Left kidney (tissue), 8 donors: ENCODE results near the gene ALG12. TPM values are rescaled to one million over a fixed set of nuclear protein-coding genes. Genes with fewer than 3 reads are reported as not detected.

Experiments
- DNase-seq: peaks from one replicate; pipeline ENCODE4 v3.0.0-alpha.2; 2013
- long read RNA-seq, 8 donors: transcript quantifications; one replicate each; lab custom pipeline, GENCODE V29; 2026
- polyA plus RNA-seq: library from polyadenylated mRNA; unstranded; fragments of 120-200 nt; gene quantifications from one replicate; pipeline ENCODE4 v1.2.1, GENCODE V29; 2013; ENCODE audit not compliant: insufficient read length

ALG12 gene
- polyA plus RNA-seq: 24.1 TPM
- long read RNA-seq, donor 1, full-length matches to known transcripts: 9 of 9 reads
- long read RNA-seq, donor 1, partial matches to known transcripts: 0 of 9 reads
- long read RNA-seq, donor 1, other reads (novel, unspliced or antisense): 0 of 9 reads
- long read RNA-seq, donor 2, full-length matches to known transcripts: 12 of 12 reads
- long read RNA-seq, donor 2, partial matches to known transcripts: 0 of 12 reads
- long read RNA-seq, donor 2, other reads (novel, unspliced or antisense): 0 of 12 reads
- long read RNA-seq, donor 3, full-length matches to known transcripts: 5 of 5 reads
- long read RNA-seq, donor 3, partial matches to known transcripts: 0 of 5 reads
- long read RNA-seq, donor 3, other reads (novel, unspliced or antisense): 0 of 5 reads
- long read RNA-seq, donor 4: 0 reads
- long read RNA-seq, donor 5, full-length matches to known transcripts: 15 of 15 reads
- long read RNA-seq, donor 5, partial matches to known transcripts: 0 of 15 reads
- long read RNA-seq, donor 5, other reads (novel, unspliced or antisense): 0 of 15 reads
- long read RNA-seq, donor 6, full-length matches to known transcripts: 8 of 8 reads
- long read RNA-seq, donor 6, partial matches to known transcripts: 0 of 8 reads
- long read RNA-seq, donor 6, other reads (novel, unspliced or antisense): 0 of 8 reads
- long read RNA-seq, donor 7, full-length matches to known transcripts: 7 of 73 reads
- long read RNA-seq, donor 7, partial matches to known transcripts: 20 of 73 reads
- long read RNA-seq, donor 7, other reads (novel, unspliced or antisense): 46 of 73 reads
- long read RNA-seq, donor 8, full-length matches to known transcripts: 3 of 14 reads
- long read RNA-seq, donor 8, partial matches to known transcripts: 0 of 14 reads
- long read RNA-seq, donor 8, other reads (novel, unspliced or antisense): 11 of 14 reads

DNA sequence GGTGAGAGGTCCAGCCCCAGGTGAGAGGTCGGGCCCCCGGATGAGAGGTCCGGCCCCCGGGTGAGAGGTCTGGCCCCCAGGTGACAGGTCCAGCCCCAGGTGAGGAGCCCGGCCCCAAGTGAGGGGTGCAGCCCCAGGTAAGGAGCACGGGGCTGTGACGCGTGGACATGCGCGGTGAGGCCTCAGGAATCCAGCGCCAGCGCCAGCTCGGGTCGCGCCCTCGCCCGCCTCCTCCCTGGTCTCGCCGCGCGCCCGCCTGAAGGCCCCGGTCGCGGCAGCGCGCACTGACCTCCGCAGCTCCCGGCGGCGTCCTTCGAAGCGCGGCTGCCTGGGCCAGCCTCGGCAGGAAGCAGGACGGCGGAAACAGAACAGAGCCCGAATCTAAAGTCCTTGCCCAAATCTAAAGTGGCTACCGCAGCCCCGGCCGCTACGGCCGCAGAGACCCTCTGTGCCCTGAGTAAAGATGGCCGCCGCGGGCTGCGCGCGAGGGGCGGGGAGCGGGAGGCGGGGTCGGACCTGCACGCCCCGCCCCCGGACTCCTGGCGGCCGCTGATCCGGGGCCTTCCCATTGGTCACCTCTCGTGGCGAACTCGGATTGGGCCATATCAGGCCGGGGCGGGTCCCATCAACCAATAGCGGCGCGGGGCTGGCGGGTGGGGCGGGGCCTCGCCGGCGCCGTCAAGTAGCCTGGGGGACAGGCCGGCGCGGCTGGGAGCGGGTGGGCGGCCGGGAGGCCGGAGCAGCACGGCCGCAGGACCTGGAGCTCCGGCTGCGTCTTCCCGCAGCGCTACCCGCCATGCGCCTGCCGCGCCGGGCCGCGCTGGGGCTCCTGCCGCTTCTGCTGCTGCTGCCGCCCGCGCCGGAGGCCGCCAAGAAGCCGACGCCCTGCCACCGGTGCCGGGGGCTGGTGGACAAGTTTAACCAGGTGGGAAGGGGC, at the start of gene ALG12, which contains the start of gene CRELD2:
Gene ALG12, minus strand, starts transcription at position 465 of the 937 bp plus-strand sequence. CDS start 4,673 bp downstream, outside the sequence.
Gene CRELD2, plus strand, starts transcription at position 661 of the 937 bp plus-strand sequence. Its CDS starts 136 bp downstream, at position 797.
- peak; percentile 95 for DNase-seq

DNA sequence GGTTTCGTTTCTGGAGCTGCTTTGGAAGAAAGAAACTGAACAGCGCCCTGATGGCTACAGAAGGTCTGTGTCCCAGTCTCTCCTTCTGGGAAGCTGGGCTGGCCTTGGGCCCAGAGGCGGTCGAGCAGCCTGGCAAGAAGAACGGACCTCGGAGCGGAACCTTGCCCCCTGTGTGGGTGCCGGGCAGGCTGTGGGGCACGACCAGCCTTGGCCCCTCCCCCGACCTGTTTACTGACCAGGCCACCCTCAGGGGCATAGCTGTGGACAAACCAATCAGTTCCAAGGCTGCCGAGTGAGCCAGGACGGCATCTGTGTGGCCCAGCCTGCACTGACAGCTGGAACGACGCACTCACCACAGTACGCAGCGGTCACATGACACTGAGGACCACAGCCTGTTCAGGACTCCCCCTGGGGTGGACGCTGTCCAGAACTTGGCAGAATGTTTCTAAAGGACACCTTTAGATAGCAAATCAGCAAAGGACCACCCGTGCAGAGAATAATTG, 49.5 kb upstream of the ALG12 start:
- no peak for DNase-seq

DNA sequence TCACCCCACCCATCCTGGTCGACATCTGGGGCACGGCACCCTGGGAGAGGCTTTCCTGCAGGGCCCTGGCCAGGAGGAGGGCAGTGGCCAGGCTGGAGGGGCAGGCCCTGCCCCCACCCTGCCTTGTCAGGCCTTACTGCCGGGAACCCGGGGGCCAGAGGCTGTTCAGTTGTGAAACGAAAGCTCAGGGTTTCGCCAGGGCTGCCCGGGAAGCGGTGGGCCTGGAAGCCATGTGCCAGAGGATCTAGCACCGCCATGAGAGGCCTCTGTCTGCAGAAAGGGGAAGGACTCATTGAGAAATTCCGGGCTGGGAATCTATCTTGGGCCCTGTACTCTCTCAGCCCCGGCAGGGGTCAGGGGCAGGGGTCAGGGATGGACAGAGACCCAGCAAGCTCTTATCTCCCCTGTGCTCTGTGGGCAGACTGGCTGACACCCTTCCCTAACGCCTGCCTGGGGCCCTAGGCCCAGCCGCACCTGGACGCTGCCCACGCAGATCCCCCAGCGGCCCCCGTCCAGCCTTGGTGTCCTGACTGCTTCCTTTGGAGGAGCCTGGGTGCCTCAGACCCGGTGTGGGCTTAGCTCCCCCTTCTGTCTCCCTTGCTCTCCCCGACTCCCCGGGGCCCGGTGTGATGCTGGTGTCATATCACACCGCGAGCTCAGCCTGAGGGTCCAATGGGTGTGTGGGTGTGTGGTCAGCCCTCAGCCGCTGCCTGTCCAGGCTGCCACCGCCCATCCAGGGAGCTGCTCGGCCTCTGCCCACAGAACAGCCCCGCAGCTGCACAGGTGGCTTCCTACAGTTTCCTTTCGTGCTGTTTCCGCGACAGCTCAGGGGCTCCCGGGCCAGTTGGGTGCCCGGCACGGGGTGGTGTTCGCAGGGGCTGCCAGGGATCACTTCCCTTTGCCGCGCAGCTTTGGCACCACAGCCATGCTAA, 48.8 kb upstream of the ALG12 start:
- DNase-seq: no peak

DNA sequence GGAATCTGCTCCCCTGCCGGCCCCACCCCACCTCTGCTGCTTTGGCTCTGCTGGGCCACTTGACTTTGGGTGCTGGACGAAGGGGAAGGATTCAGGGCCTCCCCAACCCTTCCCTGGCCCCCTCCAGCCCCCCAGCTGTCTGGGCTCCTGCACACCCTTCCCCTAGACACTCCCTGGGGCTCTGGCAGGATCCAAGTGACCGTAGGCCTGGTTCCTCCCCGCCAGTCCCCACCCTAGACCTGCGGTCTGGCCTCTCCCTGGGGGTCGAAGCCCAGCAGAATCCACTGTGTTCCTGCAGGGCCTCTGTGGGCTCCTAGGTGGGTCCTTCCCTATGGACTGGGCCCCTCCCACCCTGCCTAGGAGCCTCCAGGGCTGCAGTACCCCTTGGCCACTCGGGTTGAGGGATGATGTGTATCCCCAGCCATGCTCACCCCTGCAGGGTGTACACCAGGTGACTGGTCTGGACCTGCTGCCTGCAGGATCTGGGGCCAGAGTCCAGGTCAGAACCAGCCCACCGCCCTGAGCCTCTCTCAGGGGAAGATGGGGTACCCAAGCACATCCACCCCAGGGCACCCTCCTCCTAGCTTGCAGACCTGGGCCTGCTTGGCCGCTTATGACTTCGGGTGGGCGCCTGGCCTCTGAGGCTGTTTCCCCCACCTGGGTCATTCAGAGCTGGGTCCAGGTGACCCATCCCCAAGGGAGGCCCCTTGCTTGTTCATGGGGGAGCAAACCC, 48.0 kb upstream of the ALG12 start:
- DNase-seq: no peak

DNA sequence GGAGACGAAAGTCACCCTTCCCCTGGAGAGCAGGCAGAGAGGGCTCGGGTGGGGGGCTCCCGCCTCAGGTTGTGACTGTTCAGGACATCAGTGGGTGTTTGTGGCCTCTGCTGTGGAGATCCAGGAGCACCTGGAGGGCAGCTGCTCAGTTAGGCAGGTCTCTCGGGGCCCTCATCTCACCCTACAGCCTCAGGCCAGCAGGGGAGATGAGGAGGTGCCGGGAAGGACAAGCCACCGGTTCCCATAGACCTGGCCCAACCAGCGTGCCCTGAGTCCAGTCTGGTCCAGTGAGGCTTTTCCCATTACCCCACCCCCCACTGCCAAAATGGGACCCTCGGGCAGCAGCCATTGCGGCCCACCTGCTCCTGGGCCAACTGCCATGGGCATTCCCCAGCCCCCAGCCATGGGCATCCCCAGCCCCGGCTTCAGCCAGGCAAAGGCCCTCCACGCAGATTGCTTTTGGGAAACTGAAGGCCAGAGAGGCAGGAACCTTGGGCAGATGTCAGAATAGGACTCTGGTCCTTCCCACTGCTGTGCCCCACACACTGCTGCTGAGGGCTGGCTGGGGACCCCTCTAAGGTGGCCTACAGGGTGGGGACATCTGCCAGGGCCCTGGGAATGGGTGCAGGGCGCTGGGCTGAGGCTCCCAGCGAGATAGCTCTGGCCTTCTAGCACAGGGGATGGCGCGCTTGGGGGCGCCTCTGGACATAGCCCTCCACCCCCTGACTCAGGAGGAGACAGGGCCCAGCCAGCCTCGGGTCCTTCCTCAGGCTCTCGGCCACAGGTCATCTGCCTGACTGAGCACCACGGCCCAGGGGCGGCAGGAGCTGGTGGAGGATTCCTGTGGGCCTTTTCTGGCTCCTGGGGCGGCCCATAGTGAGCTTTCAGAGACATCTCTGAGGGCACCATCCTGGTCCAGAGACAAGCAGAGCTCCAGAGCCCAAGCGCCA, 47.1 kb upstream of the ALG12 start:
- DNase-seq: no peak

DNA sequence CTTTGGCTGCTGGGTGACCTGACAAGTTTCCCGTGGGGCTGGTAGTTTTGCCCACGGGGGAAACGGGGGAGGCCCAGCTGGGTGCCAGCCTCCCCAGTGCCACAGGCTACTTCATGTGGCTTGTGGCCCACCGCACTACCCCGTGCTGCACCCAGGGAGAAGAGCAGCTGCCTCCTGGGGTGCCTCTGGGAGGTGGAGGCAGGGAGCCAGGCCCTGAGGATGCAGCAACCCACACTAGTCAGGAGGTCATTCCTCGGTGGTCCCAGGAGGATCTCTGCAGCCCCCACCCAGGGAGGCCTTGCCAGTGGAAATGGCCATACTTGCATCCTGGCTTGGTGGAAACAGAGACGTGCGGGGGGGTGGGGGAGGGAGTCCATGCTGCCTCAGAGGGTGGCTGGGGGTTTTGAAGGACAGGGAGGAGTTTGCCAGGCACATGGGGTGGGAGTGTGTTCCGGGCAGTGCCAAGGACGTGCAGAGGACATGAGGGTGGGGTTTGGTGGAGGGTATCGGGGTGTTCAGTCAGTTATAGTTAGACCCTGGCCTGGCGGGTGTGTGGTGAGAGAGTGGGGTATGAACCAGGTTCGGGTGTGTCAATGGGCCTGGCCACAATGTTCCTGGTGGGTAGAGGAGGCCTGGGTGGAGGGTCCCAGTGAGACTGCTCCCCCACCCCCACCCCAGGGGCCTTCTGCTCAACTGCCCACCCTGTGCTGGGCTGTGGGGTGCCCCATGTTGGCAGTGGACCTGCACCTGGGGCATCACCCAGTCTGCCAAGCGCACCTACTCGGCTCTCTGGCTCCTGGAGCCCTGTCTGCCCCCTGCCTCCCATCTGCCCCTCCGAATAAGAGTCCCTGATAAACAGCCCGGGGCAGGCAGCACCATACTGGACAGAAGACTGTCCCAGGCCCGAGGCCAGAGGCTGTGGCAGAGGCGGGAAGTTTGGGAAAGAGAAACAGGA, 46.2 kb upstream of the ALG12 start:
- no peak for DNase-seq

DNA sequence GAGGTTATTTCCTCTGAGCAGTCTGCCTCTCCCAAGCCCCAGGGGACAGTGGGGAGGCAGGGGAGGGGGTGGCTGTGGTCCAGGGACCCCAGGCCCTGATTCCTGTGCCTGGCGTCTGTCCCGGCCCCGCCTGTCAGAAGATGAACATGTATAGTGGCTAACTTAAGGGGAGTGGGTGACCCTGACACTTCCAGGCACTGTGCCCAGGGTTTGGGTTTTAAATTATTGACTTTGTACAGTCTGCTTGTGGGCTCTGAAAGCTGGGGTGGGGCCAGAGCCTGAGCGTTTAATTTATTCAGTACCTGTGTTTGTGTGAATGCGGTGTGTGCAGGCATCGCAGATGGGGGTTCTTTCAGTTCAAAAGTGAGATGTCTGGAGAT, 45.4 kb upstream of the ALG12 start:
- DNase-seq: no peak

DNA sequence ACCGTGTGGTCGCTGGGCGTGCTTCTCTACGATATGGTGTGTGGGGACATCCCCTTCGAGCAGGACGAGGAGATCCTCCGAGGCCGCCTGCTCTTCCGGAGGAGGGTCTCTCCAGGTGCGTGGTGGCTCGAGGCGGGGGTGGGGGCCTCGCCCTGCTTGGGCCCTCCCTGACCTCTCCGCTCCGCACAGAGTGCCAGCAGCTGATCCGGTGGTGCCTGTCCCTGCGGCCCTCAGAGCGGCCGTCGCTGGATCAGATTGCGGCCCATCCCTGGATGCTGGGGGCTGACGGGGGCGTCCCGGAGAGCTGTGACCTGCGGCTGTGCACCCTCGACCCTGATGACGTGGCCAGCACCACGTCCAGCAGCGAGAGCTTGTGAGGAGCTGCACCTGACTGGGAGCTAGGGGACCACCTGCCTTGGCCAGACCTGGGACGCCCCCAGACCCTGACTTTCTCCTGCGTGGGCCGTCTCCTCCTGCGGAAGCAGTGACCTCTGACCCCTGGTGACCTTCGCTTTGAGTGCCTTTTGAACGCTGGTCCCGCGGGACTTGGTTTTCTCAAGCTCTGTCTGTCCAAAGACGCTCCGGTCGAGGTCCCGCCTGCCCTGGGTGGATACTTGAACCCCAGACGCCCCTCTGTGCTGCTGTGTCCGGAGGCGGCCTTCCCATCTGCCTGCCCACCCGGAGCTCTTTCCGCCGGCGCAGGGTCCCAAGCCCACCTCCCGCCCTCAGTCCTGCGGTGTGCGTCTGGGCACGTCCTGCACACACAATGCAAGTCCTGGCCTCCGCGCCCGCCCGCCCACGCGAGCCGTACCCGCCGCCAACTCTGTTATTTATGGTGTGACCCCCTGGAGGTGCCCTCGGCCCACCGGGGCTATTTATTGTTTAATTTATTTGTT, 44.8 kb upstream of the ALG12 start:
- no peak for DNase-seq

DNA sequence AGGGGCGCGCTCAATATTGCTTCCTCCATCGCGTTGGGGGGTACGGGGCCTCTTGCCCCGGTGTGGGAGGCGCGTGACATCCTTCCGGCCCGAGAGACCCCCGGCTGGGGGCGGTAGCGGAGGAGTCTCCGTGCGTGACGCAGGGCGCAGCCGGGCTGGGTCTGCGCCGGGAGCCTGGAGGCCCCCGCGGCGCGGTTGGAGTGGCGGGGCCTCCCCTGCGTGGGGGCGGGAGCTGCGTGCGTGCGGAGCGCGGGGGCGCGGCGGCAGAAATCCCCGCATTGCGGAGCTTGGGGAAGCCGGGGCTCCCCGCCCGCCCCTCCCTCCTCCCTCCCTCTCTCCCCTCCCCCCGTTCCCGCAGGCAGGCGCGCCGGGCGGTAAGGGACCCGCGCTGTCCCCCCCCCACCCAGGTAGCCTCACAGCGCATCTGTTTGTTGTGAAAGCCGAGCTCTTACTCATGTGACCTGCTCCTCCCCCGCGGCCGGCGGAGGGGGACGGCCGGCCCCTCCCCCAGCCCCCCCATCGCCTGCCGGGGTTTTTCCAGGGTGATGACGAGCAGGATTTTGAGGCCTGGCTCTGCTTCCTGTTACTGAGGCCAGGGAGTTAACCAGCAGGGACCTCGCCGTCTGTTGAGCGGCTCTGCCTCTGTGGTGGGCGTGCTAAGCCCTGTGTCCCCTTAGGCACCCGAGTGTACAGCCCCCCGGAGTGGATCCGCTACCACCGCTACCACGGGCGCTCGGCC, 43.9 kb upstream of the ALG12 start:
- DNase-seq: peak; percentile 87

DNA sequence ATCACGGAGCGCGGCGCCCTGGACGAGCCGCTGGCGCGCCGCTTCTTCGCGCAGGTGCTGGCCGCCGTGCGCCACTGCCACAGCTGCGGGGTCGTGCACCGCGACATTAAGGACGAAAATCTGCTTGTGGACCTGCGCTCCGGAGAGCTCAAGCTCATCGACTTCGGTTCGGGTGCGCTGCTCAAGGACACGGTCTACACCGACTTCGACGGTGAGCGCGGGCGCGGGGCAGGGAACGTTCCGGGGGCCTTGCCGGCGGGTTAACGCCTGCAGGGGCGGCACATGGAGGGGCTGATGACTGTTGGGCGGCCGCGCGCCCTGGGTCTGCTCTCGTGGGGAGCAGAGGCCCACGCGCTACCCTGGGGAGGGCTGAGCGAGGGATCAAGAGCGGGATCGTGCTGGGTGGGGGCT, 43.4 kb upstream of the ALG12 start:
- no peak for DNase-seq

DNA sequence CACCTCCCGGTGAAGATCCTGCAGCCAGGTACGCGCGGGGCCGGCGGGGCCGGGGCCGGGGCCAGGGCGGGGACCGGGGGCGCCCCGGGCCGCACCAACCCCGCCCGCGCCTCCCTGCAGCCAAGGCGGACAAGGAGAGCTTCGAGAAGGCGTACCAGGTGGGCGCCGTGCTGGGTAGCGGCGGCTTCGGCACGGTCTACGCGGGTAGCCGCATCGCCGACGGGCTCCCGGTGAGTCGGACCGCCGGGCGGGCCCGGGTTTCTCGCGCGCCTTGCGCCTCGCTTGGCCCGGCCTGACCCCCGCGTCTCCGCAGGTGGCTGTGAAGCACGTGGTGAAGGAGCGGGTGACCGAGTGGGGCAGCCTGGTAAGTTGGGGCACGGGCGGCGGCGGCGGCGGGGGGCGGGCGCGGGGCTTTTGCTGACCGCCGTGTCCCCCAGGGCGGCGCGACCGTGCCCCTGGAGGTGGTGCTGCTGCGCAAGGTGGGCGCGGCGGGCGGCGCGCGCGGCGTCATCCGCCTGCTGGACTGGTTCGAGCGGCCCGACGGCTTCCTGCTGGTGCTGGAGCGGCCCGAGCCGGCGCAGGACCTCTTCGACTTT, 42.9 kb upstream of the ALG12 start:
- no peak for DNase-seq

DNA sequence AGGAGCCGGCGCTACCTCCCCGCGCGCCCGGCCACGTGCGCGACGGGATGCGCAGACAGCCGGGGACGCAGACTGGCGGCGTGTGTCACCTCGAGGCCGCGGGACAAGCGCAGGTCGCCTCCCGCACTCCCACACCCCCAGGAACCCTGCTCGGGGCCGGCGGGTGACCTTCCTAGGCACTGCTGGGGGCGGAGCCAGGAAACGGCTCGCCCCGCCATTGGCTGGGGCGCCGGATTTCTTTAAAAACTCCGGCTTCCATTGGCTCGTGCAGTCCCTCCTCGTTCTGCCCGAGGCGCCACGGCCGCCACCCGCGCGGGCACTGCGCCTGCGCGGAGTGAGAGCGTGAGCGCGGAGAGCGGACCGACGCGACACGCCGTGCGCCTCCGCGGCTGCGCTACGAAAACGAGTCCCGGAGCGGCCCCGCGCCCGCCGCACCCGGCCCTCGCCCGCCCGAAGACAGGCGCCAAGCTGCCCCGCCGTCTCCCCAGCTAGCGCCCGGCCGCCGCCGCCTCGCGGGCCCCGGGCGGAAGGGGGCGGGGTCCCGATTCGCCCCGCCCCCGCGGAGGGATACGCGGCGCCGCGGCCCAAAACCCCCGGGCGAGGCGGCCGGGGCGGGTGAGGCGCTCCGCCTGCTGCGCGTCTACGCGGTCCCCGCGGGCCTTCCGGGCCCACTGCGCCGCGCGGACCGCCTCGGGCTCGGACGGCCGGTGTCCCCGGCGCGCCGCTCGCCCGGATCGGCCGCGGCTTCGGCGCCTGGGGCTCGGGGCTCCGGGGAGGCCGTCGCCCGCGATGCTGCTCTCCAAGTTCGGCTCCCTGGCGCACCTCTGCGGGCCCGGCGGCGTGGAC, 42.1 kb upstream of the ALG12 start, which contains the start of gene PIM3:
Gene PIM3, plus strand, starts transcription at position 614 of the 846 bp plus-strand sequence. Its CDS starts 176 bp downstream, at position 790.
- peak; percentile 96 for DNase-seq

DNA sequence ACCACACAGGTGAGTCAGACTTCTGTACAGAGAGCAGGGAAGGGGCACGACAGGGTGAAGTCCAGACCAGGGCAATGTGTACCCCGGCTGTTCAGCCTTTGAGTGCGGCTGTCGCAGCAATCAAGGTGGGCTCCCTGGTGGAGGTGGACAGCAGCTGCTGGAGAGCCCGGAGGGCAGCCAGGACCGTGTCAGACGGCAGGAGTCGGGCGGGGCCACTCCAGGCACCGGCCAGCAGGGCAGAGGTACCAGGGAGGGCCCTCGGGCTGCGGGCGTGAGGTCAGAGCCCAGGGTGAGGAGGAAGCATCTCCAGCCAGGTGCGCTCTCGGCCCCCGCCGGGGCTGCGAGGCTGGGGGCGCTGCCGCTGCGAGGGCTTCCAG, 41.5 kb upstream of the ALG12 start:
- DNase-seq: no peak
